NT2/D1 (cell line): Measurements from ENCODE around the gene CCDC78.

Experiments
- SUZ12 ChIP-seq: IDR thresholded peaks from 2 replicates; pipeline ENCODE4 v1.6.1; 2011; ENCODE audit not compliant: insufficient read length, insufficient read depth; ENCODE audit errors: extremely low read depth
- YY1 ChIP-seq: IDR thresholded peaks from 2 replicates; pipeline ENCODE4 v1.6.1; 2011; ENCODE audit not compliant: insufficient read length, insufficient read depth
- ZNF274 ChIP-seq: IDR thresholded peaks from 2 replicates; pipeline ENCODE4 v1.6.1; 2011; ENCODE audit warnings: mild to moderate bottlenecking, low read depth, low read length

DNA sequence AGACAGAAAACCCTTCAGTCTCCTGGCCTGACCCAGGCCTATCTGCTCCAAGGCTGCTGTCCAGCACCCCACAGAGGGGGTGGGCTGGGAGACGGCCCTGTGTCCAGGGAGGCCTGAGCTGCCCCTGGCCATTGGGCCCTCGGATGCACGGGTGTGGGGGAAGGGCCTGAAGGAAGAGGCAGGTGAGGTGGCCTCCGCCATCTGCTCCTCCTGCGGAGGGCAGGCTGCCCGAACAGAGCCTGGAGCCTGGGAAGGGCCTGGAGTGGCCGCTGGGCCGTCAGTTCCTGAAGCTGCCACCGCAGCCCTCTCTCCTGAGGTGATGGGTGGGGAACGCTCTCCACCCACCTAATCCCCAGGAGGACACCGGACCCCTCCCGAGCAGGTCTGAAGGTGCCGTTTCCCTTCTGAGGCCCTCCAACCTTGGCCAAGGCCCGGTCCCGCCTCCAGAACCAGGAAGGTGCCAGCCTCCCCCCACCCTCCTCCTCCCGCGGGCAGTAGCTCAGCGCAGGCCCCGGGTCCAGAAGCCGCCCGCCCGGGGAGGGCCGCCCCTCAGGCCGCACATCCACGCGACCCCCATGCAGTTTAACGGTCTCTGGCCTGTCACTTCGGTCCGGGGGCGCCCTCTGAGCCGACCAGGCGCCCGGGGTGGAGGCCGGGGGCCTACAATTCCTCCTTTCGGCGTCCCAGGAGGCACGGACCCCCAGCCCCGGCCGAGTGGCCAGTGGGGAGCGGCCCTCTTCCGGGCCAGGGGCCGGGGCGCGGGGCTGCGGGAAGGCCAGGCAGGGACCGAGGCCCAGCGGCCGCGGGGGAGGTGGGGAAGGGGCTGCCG is 21.5 kb downstream of the CCDC78 start:
- TF ChIP-seq YY1 (no peak), SUZ12 (no peak), ZNF274 (no peak)
